Stimulated activated CD8-positive, alpha-beta memory T cell treated with anti-CD3 and anti-CD28 coated beads, Interleukin-12 subunit alpha, Interleukin-12 subunit beta, amount 100 ng/mL, for 24 hours (primary cell): ENCODE data around the gene PRXL2A.

ENCODE experiments used
- DNase-seq: peaks from one replicate; pipeline ENCODE4 v3.0.0-alpha.2; 2020; ENCODE audit errors: extremely low read depth

PRXL2A gene

GRCh38 chr10:80444646-80445319, 36.4 kb downstream of the PRXL2A start:
- DNase-seq: peak; percentile 30

GRCh38 chr10:80447436-80448190, 39.3 kb downstream of the PRXL2A start:
- DNase-seq: no peak

- no peak for DNase-seq
These were observed 40.0 kb downstream of the PRXL2A start for GRCh38 chr10:80448209-80448942.

- DNase-seq: no peak
These were observed 41.2 kb downstream of the PRXL2A start for GRCh38 chr10:80449520-80449919.

GRCh38 chr10:80451132-80451531, 42.8 kb downstream of the PRXL2A start:
- no peak for DNase-seq

- DNase-seq: no peak
These were observed 43.7 kb downstream of the PRXL2A start for GRCh38 chr10:80452069-80452468.

GRCh38 chr10:80452640-80453039, 44.3 kb downstream of the PRXL2A start:
- no peak for DNase-seq

- no peak for DNase-seq
These were observed 44.9 kb downstream of the PRXL2A start for GRCh38 chr10:80453056-80453841.

GRCh38 chr10:80453842-80454512, 45.6 kb downstream of the PRXL2A start, which contains the start of gene TSPAN14:
Gene TSPAN14, plus strand, starts transcription at chr10:80454310. Its CDS starts 34,924 bp downstream, at chr10:80489234.
- no peak for DNase-seq

- DNase-seq: no peak
These were observed 46.4 kb downstream of the PRXL2A start for GRCh38 chr10:80454513-80455460.

GRCh38 chr10:80455461-80456349, 47.4 kb downstream of the PRXL2A start:
- DNase-seq: no peak

- no peak for DNase-seq
These were observed 49.4 kb downstream of the PRXL2A start for GRCh38 chr10:80457554-80458262.

GRCh38 chr10:80458263-80458625, 49.9 kb downstream of the PRXL2A start:
- DNase-seq: no peak

GRCh38 chr10:80458638-80459037, 50.3 kb downstream of the PRXL2A start:
- no peak for DNase-seq

GRCh38 chr10:80459047-80459865, 50.9 kb downstream of the PRXL2A start:
- DNase-seq: no peak

- DNase-seq: no peak
These were observed 52.3 kb downstream of the PRXL2A start for GRCh38 chr10:80460399-80461207.
